Skeletal muscle tissue (tissue), 4 donors: ENCODE measurements around the gene HERC2. TPM values are rescaled to one million over a fixed set of nuclear protein-coding genes. Genes with fewer than 3 reads are reported as not detected.

Experiments
- H3K27ac ChIP-seq: one replicate; pipeline ENCODE4 v1.7.0; 2013; ENCODE audit warnings: mild to moderate bottlenecking, low read depth, low read length, inconsistent platforms
- H3K27me3 ChIP-seq, 3 donors: one replicate each; pipeline ENCODE4 v1.7.0; 2013; ENCODE audit warnings: low read length in 3 of 3; ENCODE audit not compliant: control insufficient read depth in 3 of 3, insufficient read depth in 3 of 3
- H3K36me3 ChIP-seq, 3 donors: one replicate each; pipeline ENCODE4 v1.7.0; 2013; ENCODE audit warnings: low read length in 3 of 3; ENCODE audit not compliant: control insufficient read depth in 3 of 3, insufficient read depth in 3 of 3
- H3K4me1 ChIP-seq, 3 donors: one replicate each; pipeline ENCODE4 v1.7.0; 2013; ENCODE audit warnings: low read length in 3 of 3, mild to moderate bottlenecking in 3 of 3; ENCODE audit not compliant: control insufficient read depth in 3 of 3, insufficient read depth in 3 of 3
- H3K4me3 ChIP-seq, 3 donors: one replicate each; pipeline ENCODE4 v1.7.0; 2013; ENCODE audit warnings: low read length in 3 of 3
- H3K9ac ChIP-seq, 3 donors: one replicate each; pipeline ENCODE4 v1.7.0; 2013; ENCODE audit warnings: low read length in 3 of 3, mild to moderate bottlenecking in 3 of 3, moderate library complexity in 2 of 3, low read depth in 1 of 3
- H3K9me3 ChIP-seq, 3 donors: one replicate each; pipeline ENCODE4 v1.7.0; 2013; ENCODE audit warnings: low read length in 3 of 3; ENCODE audit not compliant: control insufficient read depth in 3 of 3
- total RNA-seq: library from RNA; depleted of rRNA; stranded (reverse); fragments of >200 nt; gene quantifications from one replicate; pipeline ENCODE4 v1.2.3, GENCODE V29; 2014
- donor health status: Osteomylitis.

HERC2 gene
- total RNA-seq, 1 donor from 2014 or later = 56.4 TPM

GRCh38 chr15:28101983-28102441 is 220.0 kb downstream of the HERC2 start:
- Histone ChIP-seq H3K9ac (no peak overlapping the region), H3K9me3 (no peaks in the 10 kb centered on the region), H3K27me3 (peaks cover 34 to 69% (median 68%) of the 10 kb centered on the region in 3 donors), H3K36me3 (no peaks in the 10 kb centered on the region), H3K4me1 (peaks cover 6 to 29% (median 19%) of the 10 kb centered on the region in 3 donors), H3K27ac (no peak overlapping the region), H3K4me3 (no peak overlapping the region)

GRCh38 chr15:28101201-28101600 is 220.8 kb downstream of the HERC2 start:
- H3K9me3 ChIP-seq = no peaks in the 10 kb centered on the region
- no peaks in the 10 kb centered on the region for H3K36me3 ChIP-seq
- no peak overlapping the region for H3K4me3 ChIP-seq
- H3K9ac ChIP-seq = no peak overlapping the region
- no peak overlapping the region for H3K27ac ChIP-seq
- H3K4me1 ChIP-seq = peaks cover 8 to 28% (median 20%) of the 10 kb centered on the region in 3 donors
- H3K27me3 ChIP-seq = peaks cover 38 to 66% (median 65%) of the 10 kb centered on the region in 3 donors

GRCh38 chr15:28100516-28101195 is 221.3 kb downstream of the HERC2 start:
- Histone ChIP-seq H3K9me3 (no peaks in the 10 kb centered on the region), H3K4me3 (no peak overlapping the region), H3K27me3 (peaks cover 41 to 66% (median 64%) of the 10 kb centered on the region in 3 donors), H3K4me1 (peaks cover 12 to 28% (median 24%) of the 10 kb centered on the region in 3 donors), H3K36me3 (no peaks in the 10 kb centered on the region), H3K9ac (no peak overlapping the region), H3K27ac (no peak overlapping the region)

GRCh38 chr15:28099555-28100140 is 222.3 kb downstream of the HERC2 start:
- H3K9me3 ChIP-seq = no peaks in the 10 kb centered on the region
- H3K4me1 ChIP-seq = peaks cover 18 to 32% (median 31%) of the 10 kb centered on the region in 3 donors
- H3K9ac ChIP-seq = no peak overlapping the region
- peak overlapping the region in 2 of 3 donors; percentile 38 to 50 for H3K4me3 ChIP-seq
- peaks cover 45 to 62% (median 55%) of the 10 kb centered on the region in 3 donors for H3K27me3 ChIP-seq
- no peak overlapping the region for H3K27ac ChIP-seq
- H3K36me3 ChIP-seq = no peaks in the 10 kb centered on the region

GRCh38 chr15:28098766-28099554 is 223.0 kb downstream of the HERC2 start, which contains the start of gene OCA2:
TSS of gene OCA2 (minus strand) at chr15:28099315. CDS start at chr15:28081874, 17,441 bp downstream.
- Histone ChIP-seq H3K9ac (peak within 1 kb of the TSS in 1 of 3 donors; percentile 45), H3K36me3 (no peaks in the 10 kb centered on the region), H3K27ac (no peak within 1 kb of the TSS), H3K9me3 (no peaks in the 10 kb centered on the region), H3K4me1 (peaks cover 18 to 34% (median 34%) of the 10 kb centered on the region in 3 donors), H3K4me3 (peak within 1 kb of the TSS in 2 of 3 donors; percentile 41 to 50), H3K27me3 (peaks cover 50 to 62% (median 58%) of the 10 kb centered on the region in 3 donors)

GRCh38 chr15:28098360-28098765 is 223.6 kb downstream of the HERC2 start:
- H3K36me3 ChIP-seq = no peaks in the 10 kb centered on the region
- H3K27me3 ChIP-seq = peaks cover 56 to 66% (median 62%) of the 10 kb centered on the region in 3 donors
- no peak overlapping the region for H3K4me3 ChIP-seq
- H3K27ac ChIP-seq = no peak overlapping the region
- no peaks in the 10 kb centered on the region for H3K9me3 ChIP-seq
- H3K4me1 ChIP-seq = peaks cover 18 to 34% (median 34%) of the 10 kb centered on the region in 3 donors
- no peak overlapping the region for H3K9ac ChIP-seq

GRCh38 chr15:28097656-28098359 is 224.2 kb downstream of the HERC2 start:
- H3K9me3 ChIP-seq = no peaks in the 10 kb centered on the region

GRCh38 chr15:28096670-28097431 is 225.1 kb downstream of the HERC2 start:
- no peaks in the 10 kb centered on the region for H3K9me3 ChIP-seq
- H3K27ac ChIP-seq = no peak overlapping the region
- H3K4me3 ChIP-seq = peak overlapping the region; percentile 72 to 84 (median 79)
- H3K4me1 ChIP-seq = peaks cover 18 to 34% (median 34%) of the 10 kb centered on the region in 3 donors
- peak overlapping the region in 2 of 3 donors; percentile 53 to 84 for H3K9ac ChIP-seq
- peaks cover 58 to 71% (median 66%) of the 10 kb centered on the region in 3 donors for H3K27me3 ChIP-seq
- H3K36me3 ChIP-seq = no peaks in the 10 kb centered on the region

More at GRCh38 chr15:28097656-28098359, 224.2 kb downstream of the HERC2 start:
- H3K4me3 ChIP-seq = peak overlapping the region in 1 of 3 donors; percentile 79
- H3K36me3 ChIP-seq = no peaks in the 10 kb centered on the region
- H3K27ac ChIP-seq = no peak overlapping the region
- H3K27me3 ChIP-seq = peaks cover 56 to 71% (median 66%) of the 10 kb centered on the region in 3 donors
- peaks cover 18 to 34% (median 34%) of the 10 kb centered on the region in 3 donors for H3K4me1 ChIP-seq
- H3K9ac ChIP-seq = no peak overlapping the region

- H3K27me3 ChIP-seq = peaks cover 56 to 70% (median 61%) of the 10 kb centered on the region in 3 donors
- H3K4me1 ChIP-seq = peaks cover 18 to 34% (median 34%) of the 10 kb centered on the region in 3 donors
- H3K4me3 ChIP-seq = peak overlapping the region; percentile 72 to 84 (median 79)
- peak overlapping the region in 2 of 3 donors; percentile 53 to 84 for H3K9ac ChIP-seq
- H3K27ac ChIP-seq = no peak overlapping the region
- H3K9me3 ChIP-seq = no peaks in the 10 kb centered on the region
- H3K36me3 ChIP-seq = no peaks in the 10 kb centered on the region
These were observed 225.6 kb downstream of the HERC2 start for GRCh38 chr15:28096411-28096669.
